Measurements from ENCODE around the gene APOO. TPM values are rescaled to one million over a fixed set of nuclear protein-coding genes. Genes with fewer than 3 reads are reported as not detected.
A peak's percentile ranks its signal among the peaks of the same experiment; 100 is the strongest.

The APOO gene
- total RNA-seq, 1 donor from 2014 or later, result 38.6 TPM

DNA sequence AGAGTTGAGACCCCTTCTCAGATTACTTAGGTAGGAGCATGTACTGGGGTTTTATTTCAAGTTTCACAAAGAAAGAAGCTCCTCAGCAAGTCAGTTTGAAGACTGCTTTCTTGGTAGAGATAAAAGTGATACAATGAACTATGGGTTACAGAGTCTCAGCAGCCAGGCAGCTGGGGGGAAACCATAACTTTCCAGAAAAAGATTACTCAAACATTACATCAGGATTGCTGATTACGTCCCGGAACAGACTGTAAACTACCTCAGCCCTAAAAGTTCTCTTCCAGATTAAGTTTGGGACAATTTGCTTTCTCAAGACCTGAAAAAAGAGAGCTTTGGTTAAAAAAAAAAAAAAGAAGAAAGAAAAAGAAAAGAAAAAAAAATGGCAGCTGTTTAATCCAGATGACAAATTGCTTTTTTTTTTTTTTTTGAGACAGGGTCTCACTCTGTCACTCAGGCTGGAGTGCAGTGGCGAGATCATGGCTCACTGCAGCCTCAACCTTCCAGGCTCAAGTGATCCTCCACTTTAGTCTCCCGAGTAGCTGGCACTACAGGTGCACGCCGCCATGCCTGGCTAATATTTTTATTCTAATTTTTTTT is 108.2 kb downstream of the APOO start:
- no peak for ATAC-seq
- intact Hi-C loops (cut with DNase I), result no loop called here
- DNase-seq (ENCODE audit: low spot score), result no peak

DNA sequence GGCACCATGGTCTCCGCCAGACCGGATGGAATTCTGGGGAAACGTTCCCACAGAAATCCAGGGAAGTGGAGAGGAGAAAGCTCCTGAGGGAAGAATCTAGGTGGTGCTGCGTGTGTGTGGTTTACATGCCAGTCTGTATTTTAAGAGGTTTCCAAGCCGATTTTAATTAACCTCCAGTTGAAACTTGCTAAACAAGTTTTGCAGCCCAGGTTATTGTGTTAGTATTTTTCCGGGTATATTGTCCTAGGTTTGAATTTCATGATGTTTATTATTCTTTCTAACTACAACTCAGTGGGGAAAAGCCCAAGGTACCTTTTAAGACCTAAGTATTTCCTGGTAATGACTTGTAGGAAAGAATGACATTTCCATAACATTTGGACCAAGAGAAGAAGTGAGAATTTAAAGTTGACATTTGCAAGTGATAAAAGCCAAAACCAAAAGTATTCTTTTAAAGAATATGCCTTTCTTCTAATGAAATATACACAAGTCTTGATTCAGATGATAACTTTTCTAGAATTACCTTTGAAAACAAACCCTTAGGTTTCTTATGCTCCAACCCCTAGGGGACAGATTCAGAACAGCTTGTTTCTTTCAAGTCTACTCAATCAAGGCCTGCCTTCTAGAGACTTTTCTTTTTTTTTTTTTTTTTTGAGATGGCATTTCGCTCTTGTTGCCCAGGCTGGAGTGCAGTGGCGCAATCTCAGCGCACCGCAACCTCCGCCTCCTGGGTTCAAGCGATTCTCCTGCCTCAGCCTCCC is 110.2 kb downstream of the APOO start:
- DNase-seq (ENCODE audit: low spot score) (no peak), ATAC-seq (no peak)
- intact Hi-C loops (cut with DNase I), result no loop called here

DNA sequence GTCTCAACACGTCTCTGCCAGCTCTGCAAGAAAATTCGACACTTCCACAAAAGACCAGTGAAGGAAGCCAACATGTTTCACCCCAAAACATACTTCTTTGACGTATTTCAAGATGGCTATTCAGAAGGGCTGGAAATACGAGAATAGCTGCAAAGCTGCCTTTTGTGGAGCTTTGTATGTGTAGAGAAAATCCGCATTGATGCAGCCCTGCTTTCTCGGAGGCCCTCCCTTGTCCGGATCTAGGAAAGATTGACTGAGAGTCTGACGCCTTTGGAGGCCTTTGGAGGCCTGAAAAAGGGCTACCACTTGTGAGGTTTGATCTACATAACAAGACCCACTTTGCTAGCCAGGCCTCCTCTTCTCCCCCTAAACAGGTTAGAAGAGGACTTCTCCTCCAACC is 112.5 kb downstream of the APOO start:
- DNase-seq (ENCODE audit: low spot score) (no peak), ATAC-seq (no peak)
- intact Hi-C loops (cut with DNase I), result no loop called here

DNA sequence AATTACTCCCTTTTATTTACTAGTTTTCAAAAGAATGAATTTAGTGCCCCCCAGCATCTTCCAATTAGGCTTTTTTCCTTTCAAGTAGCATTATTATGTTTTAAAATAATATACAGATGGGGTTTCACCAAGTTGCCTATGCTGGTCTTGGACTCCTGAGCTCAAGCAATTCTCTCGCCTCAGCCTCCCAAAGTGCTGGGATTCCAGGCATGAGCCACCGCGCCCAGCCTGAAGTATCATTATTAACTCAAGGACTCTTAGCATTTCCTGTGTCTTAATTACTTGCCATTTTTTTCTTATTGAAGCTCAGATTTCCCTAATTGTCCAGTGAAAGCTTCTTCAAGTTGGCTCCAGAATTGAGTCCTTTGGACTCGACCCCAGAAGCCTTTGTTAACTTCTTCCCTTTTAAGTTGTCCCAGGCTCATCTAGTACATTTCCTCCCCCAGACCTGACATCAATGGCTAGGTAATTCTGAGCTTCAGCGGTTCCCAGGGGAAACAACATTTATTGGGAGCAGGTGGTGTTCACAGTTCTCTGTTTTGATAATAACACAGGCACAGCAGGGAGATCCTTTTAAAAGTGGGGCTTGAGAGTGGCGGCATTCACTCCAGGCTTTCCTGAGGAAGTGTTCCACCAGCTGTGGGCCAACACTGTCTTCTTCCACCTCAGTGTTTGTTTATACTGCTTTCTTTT is 114.7 kb downstream of the APOO start:
- DNase-seq (ENCODE audit: low spot score) (no peak), ATAC-seq (no peak)
- intact Hi-C loops (cut with DNase I), result no loop called here

DNA sequence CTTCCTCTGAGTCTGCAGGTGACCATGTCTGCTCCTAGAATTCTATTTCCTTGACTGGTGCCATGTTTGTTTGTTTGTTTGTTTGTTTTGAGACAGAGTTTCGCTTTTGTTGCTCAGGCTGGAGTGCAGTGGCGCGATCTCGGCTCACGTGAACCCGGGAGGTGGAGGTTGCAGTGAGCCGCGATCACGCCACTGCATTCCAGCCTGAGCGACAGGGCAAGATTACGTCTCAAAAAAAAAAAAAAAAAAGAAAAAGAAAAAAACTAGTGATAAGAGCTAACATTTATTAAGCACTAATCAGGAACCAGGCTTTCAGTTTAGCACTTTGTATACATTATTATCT is 117.6 kb downstream of the APOO start:
- intact Hi-C loops (cut with DNase I), result no loop called here
- ATAC-seq (no peak), DNase-seq (ENCODE audit: low spot score) (no peak)

DNA sequence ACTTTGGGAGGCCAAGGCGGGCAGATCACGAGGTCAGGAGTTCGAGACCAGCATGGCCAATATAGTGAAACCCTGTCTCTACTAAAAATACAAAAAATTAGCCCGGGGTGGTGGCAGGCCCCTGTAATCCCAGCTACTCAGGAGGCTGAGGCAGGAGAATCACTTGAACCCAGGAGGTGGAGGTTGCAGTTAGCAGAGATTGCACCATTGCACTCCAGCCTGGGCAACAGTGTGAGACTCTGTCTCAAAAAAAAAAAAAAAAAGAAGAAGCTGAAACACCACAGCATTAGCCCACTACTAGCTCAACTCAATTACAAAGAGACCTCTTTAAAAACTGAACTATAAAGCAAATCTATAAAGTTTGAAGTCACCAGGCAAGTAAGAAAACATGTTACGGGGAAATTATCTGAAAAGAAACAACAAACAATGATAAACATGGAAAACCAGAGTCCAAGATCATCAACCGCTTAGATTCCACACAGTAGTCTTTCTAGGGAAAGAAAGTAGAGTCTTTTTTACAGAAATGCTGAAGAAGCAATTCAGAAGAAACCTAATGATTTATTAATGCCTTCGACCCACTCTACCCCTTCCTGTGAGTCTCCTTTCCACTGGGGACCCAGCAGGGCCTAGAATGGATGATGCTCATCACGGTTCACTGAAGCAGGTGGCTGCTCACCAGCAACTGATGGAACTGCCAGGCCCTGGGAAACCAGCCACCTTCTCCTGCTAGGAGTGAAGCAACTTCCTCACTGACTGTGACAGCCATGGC is 118.2 kb downstream of the APOO start:
- intact Hi-C loops (cut with DNase I), result loop anchor here (10.0 kb wide), 1 partner anchor 115 kb away; the partner anchor contains the start of genes APOO and CXorf58
- DNase-seq (ENCODE audit: low spot score), result no peak
- no peak for ATAC-seq

DNA sequence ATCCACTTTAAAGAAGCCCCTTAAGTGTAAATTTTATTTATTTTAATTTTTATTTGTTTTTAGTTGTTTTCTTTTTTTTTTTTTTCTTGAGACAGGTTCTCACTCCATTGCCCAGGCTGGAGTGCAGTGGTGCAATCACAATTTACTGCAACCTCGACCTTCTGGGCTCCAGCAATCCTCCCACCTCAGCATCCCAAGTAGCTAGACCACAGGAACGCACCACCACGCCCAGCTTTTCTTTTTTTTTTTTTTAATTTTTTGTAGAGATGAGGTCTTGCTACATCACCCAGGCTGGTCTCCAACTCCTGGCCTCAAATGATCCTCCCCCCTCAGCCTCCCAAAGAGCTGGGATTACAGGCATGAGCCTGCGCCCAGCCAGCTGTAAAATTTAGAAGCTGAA is 118.8 kb downstream of the APOO start:
- ATAC-seq (no peak), DNase-seq (ENCODE audit: low spot score) (no peak)
- intact Hi-C loops (cut with DNase I), result loop anchor here (10.0 kb wide), 1 partner anchor 116 kb away; the partner anchor contains the start of genes APOO and CXorf58

DNA sequence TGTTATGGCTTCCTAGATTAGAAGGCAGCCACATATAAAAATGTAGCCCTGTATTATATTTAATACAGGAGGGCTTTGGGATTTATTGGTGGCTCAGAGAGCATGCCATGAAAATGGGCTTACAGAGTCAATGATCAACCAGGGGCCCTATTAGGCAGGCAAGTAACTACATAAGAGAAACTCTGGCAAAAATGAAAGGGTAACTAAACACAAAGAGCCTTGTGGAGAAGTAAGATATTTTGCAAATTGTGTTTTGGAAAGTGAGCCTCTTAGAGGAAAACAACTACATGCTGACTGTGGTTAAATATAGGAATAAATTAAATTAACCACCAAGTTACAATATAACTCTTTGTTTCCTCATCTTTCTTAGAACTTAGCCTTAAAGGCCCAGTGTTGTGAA is 119.2 kb downstream of the APOO start:
- DNase-seq (ENCODE audit: low spot score), result no peak
- intact Hi-C loops (cut with DNase I), result loop anchor here (10.0 kb wide), 1 partner anchor 116 kb away; the partner anchor contains the start of genes APOO and CXorf58

DNA sequence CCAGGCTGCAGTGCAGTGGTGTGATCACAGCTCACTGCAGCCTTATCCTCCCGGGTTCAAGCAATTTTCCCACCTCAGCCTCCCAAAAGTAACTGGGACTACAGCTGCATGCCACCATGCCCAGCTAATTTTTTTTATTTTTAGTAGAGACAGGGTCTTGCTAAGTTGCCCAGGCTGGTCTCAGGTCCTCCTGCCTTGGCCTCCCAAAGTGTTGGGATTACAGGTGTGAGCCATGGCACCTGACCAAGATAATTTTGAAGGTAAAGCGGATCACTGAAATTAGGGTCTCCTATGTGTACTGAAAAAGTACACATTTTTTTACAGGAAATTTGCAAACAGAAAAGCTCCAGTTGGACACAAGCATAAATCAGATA is 120.0 kb downstream of the APOO start:
- DNase-seq (ENCODE audit: low spot score) (no peak), ATAC-seq (no peak)
- intact Hi-C loops (cut with DNase I), result loop anchor here (10.0 kb wide), 1 partner anchor 117 kb away; the partner anchor contains the start of genes APOO and CXorf58

More for the DNA sequence above, 119.2 kb downstream of the APOO start:
- no peak for ATAC-seq

DNA sequence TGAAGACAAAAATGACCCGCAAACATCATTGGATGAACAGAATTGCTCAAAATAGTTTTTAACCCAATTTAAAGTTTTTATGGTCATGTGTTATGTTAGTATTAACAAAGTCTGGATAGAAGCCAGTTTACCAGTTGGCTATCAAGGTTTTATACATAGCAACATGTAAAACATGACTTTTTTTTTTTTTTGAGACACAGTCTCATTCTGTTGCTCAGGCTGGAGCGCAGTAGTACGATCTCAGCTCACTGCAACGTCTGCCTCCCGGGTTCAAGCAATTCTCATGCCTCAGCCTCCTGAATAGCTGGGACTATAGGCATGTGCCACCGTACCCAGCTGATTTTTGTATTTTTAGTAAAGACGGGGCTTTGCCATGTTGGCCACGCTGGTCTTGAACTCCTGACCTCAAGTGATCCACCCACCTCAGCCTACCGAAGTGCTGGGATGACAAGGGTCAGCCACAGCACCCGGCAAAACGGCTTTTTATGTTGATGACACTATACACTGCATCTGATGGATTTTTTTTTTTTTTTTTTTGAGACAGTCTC is 121.4 kb downstream of the APOO start:
- ATAC-seq (no peak), DNase-seq (ENCODE audit: low spot score) (no peak)
- intact Hi-C loops (cut with DNase I), result loop anchor here (10.0 kb wide), 1 partner anchor 118 kb away; the partner anchor contains the start of genes APOO and CXorf58

DNA sequence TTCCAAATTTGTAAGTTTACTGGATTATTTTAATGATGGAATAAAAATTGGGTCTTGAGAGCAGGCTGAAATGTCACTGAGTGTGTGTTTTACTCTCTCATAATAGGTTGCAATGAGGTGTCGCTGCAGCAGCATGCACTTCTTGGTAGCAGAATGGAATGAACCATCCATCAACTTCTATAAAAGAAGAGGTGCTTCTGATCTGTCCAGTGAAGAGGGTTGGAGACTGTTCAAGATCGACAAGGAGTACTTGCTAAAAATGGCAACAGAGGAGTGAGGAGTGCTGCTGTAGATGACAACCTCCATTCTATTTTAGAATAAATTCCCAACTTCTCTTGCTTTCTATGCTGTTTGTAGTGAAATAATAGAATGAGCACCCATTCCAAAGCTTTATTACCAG is 122.2 kb downstream of the APOO start:
- DNase-seq (ENCODE audit: low spot score) (no peak), ATAC-seq (no peak)
- intact Hi-C loops (cut with DNase I), result loop anchor here (10.0 kb wide), 1 partner anchor 119 kb away; the partner anchor contains the start of genes APOO and CXorf58

DNA sequence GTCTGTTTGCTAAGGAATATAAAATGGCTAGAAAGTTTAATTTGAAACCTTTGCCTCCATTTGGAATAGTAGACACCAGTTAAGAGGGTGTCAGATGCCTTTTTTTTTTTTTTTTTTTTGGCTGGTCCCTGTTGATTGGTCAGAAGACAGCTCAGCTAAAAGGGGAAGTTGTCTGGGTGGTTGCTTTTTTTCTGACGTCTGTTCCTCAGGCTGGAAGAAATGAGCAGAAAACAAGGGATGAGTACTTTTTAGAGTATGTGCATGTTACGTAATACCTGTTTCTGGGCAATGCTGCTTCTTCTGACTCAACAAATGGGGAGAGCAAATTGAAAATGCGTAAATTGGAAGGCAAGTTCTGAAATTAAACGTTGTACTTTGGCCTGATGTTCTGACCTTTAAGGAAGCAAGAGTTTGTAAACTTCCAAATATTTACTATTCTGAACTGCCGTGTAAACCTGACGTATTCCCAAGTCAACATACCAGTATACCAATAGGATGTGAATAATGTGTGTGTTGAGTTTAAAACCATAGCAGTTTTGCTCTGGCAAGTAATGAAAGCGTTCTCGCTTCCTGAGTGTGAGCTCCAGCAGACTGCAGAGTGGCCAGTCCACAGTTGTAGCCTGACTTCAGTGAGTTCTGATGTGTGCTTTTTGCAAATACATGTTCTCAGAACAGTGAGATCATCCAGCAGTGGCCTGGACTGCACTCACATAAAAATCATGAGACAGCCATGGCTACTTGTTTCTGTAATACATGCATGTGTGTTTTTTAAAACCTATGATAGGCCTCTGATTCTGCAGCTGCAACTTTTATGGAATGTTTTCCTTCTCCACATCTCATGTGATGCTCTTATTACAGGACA is 123.0 kb downstream of the APOO start:
- ATAC-seq (peak; percentile 22), DNase-seq (ENCODE audit: low spot score) (no peak)
- intact Hi-C loops (cut with DNase I), result loop anchor here (10.0 kb wide), 1 partner anchor 120 kb away; the partner anchor contains the start of genes APOO and CXorf58

DNA sequence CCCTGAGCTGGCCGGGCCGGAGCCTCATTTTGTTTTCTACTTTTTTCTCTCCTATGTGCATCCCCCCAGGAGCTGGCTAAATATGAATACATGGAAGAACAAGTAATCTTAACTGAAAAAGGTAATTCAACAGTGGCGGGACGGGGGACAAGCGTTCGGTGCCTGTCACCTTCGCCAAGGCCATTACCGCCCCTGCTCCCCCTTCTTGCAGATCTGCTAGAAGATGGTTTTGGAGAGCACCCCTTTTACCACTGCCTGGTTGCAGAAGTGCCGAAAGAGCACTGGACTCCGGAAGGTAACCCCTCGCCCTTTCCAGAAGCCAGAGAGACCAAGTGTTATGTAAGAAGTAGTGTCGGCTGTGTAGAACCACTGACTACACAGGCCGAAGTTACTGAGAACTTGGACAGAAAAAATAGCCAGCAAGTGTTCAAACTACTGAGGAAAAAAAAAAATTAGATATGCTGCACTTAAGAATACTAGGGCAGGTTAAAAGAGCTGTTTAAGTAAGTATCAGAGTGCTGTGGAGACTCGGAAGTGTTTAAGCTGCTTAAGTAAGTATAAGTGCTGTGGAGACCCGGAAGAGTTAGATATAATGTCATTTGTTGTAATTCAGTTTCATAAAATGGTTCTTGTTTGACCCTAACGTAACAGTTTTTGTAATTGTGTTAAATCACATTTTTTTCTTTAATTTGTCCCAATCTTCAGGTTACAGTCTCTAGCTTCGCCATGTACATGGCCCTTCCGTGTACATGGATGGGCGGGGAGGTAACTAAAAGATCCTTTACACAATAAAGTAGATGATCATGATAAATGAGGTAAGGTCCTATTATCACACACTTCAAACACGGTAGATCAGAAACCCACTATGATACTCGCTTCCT is 123.9 kb downstream of the APOO start:
- DNase-seq (ENCODE audit: low spot score) (no peak), ATAC-seq (peak; percentile 13)
- intact Hi-C loops (cut with DNase I), result loop anchor here (10.0 kb wide), 1 partner anchor 121 kb away; the partner anchor contains the start of genes APOO and CXorf58
